Neutrophil (primary cell): Measurements from ENCODE around the gene RHCG.

ENCODE experiments used
- H3K27ac ChIP-seq: fragments of 200-600 bp; sonication (generic); 2 replicates; pipeline ENCODE4 v1.5.1; 2016; ENCODE audit warnings: mild to moderate bottlenecking, moderate library complexity
- H3K27me3 ChIP-seq: fragments of 200-600 bp; sonication (generic); 2 replicates; pipeline ENCODE4 v1.6.0; 2016; ENCODE audit warnings: mild to moderate bottlenecking
- H3K36me3 ChIP-seq: fragments of 200-600 bp; sonication (generic); 2 replicates; pipeline ENCODE4 v1.5.1; 2017
- H3K4me1 ChIP-seq, 2 experiments: fragments of 200-600 bp in 1 of 2; sonication (generic) in 1 of 2; 1 replicate in 1 of 2; 2 replicates in 1 of 2; pipeline versions ENCODE4 v1.5.1 to v1.6.1; 2013 to 2016; ENCODE audit warnings: low read depth in 1 of 2, low read length in 1 of 2, mild to moderate bottlenecking in 1 of 2, moderate library complexity in 1 of 2; ENCODE audit not compliant: control insufficient read depth in 1 of 2, insufficient read depth in 1 of 2
- H3K4me3 ChIP-seq, 2 experiments: fragments of 200-600 bp in 1 of 2; sonication (generic) in 1 of 2; 1 replicate in 1 of 2; 2 replicates in 1 of 2; pipeline ENCODE4 v1.5.1; 2013 to 2016; ENCODE audit warnings: low read depth in 1 of 2, low read length in 1 of 2, mild to moderate bottlenecking in 1 of 2, moderate library complexity in 1 of 2
- H3K9me3 ChIP-seq: fragments of 200-600 bp; sonication (generic); 2 replicates; pipeline ENCODE4 v1.5.1; 2016
- CTCF ChIP-seq: fragments of 200-600 bp; sonication (generic); IDR thresholded peaks from 2 replicates; pipeline ENCODE4 v1.5.1; 2016; ENCODE audit warnings: antibody characterized with exemption

The RHCG gene

GRCh38 chr15:89492111-89492641, 4.2 kb downstream of the RHCG start:
- Histone ChIP-seq H3K4me1 (peaks cover 0 to 7% of the 10 kb centered on the region in 2 experiments), H3K27ac (no peak overlapping the region), H3K9me3 (no peaks in the 10 kb centered on the region), H3K4me3 (no peak overlapping the region), H3K27me3 (peaks cover 68% of the 10 kb centered on the region), H3K36me3 (no peaks in the 10 kb centered on the region)
- no peak for TF ChIP-seq CTCF

GRCh38 chr15:89490814-89491315, 5.5 kb downstream of the RHCG start:
- Histone ChIP-seq H3K36me3 (no peaks in the 10 kb centered on the region), H3K4me1 (no peaks in the 10 kb centered on the region), H3K4me3 (no peak overlapping the region), H3K9me3 (no peaks in the 10 kb centered on the region), H3K27ac (no peak overlapping the region), H3K27me3 (peaks cover 68% of the 10 kb centered on the region)
- TF ChIP-seq CTCF, result no peak

GRCh38 chr15:89490081-89490813, 6.1 kb downstream of the RHCG start:
- peaks cover 68% of the 10 kb centered on the region for H3K27me3 ChIP-seq
- no peak overlapping the region for H3K27ac ChIP-seq
- H3K4me1 ChIP-seq, result no peaks in the 10 kb centered on the region
- H3K9me3 ChIP-seq, result no peaks in the 10 kb centered on the region
- TF ChIP-seq CTCF, result no peak
- no peaks in the 10 kb centered on the region for H3K36me3 ChIP-seq
- H3K4me3 ChIP-seq, result no peak overlapping the region

GRCh38 chr15:89489376-89489775, 7.0 kb downstream of the RHCG start:
- H3K27me3 ChIP-seq, result peaks cover 62% of the 10 kb centered on the region
- no peak overlapping the region for H3K4me3 ChIP-seq
- H3K27ac ChIP-seq, result no peak overlapping the region
- TF ChIP-seq CTCF, result no peak
- H3K9me3 ChIP-seq, result no peaks in the 10 kb centered on the region
- no peaks in the 10 kb centered on the region for H3K4me1 ChIP-seq
- no peaks in the 10 kb centered on the region for H3K36me3 ChIP-seq

- H3K4me3 ChIP-seq, result no peak overlapping the region
- peaks cover 60% of the 10 kb centered on the region for H3K27me3 ChIP-seq
- H3K36me3 ChIP-seq, result no peaks in the 10 kb centered on the region
- TF ChIP-seq CTCF, result no peak
- no peaks in the 10 kb centered on the region for H3K9me3 ChIP-seq
- no peak overlapping the region for H3K27ac ChIP-seq
- no peaks in the 10 kb centered on the region for H3K4me1 ChIP-seq
These were observed 8.6 kb downstream of the RHCG start for GRCh38 chr15:89487791-89488190.
